Measurements from ENCODE around the gene PRKCH.

DNA sequence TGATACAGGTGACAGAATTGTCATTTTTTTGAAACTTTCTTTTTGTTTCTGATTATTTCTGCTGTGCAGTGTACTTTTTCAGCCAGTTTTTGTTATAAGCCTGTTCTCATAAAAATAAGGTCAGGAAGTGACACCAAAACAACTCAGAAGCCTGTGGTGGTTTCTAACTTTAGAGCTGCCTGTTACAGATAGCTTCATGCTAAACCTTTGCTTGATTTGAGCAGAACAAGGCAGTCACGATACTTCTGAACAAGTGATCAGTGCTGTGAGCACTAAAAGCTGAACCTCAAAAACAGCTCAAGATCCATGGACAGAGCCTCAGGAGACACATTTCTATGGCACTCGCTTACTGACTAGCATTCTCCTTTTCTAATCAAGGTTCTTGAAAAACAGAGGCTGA, 82.0 kb downstream of the PRKCH start:
- TF ChIP-seq EP300 (IDR thresholded peaks at IDR 0.05): no peak
- TF ChIP-seq, protein P1, sequence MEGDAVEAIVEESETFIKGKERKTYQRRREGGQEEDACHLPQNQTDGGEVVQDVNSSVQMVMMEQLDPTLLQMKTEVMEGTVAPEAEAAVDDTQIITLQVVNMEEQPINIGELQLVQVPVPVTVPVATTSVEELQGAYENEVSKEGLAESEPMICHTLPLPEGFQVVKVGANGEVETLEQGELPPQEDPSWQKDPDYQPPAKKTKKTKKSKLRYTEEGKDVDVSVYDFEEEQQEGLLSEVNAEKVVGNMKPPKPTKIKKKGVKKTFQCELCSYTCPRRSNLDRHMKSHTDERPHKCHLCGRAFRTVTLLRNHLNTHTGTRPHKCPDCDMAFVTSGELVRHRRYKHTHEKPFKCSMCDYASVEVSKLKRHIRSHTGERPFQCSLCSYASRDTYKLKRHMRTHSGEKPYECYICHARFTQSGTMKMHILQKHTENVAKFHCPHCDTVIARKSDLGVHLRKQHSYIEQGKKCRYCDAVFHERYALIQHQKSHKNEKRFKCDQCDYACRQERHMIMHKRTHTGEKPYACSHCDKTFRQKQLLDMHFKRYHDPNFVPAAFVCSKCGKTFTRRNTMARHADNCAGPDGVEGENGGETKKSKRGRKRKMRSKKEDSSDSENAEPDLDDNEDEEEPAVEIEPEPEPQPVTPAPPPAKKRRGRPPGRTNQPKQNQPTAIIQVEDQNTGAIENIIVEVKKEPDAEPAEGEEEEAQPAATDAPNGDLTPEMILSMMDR (IDR thresholded peaks at IDR 0.05): no peak

Measured in sigmoid colon (tissue), 4 donors.